Ishikawa (cell line): Measurements from ENCODE around the gene GPD2.

ENCODE experiments used
- CEBPB ChIP-seq: IDR thresholded peaks from 2 replicates; pipeline ENCODE4 v1.6.1; 2012
- EGR1 ChIP-seq: IDR thresholded peaks from 2 replicates; pipeline ENCODE4 v1.6.1; 2012
- FOXM1 ChIP-seq: IDR thresholded peaks from 2 replicates; pipeline ENCODE4 v1.6.1; 2012; ENCODE audit warnings: low read depth, borderline replicate concordance
- NFIC ChIP-seq: IDR thresholded peaks from 2 replicates; pipeline ENCODE4 v1.6.1; 2012
- RAD21 ChIP-seq: IDR thresholded peaks from 2 replicates; pipeline ENCODE4 v1.6.1; 2012; ENCODE audit warnings: low read depth
- TAF1 ChIP-seq: IDR thresholded peaks from 2 replicates; pipeline ENCODE4 v1.6.1; 2012; ENCODE audit warnings: low read depth, mild to moderate bottlenecking
- TCF12 ChIP-seq: IDR thresholded peaks from 2 replicates; pipeline ENCODE4 v1.6.1; 2012; ENCODE audit warnings: low read depth
- YY1 ChIP-seq: IDR thresholded peaks from 2 replicates; pipeline ENCODE4 v1.6.1; 2012; ENCODE audit warnings: low read depth
- ZBTB7A ChIP-seq: IDR thresholded peaks from 2 replicates; pipeline ENCODE4 v1.6.1; 2012; ENCODE audit warnings: low read depth
- TF ChIP-seq, protein P1 (sequence below): IDR thresholded peaks from 2 replicates; pipeline ENCODE4 v1.6.1; 2012; ENCODE audit warnings: low read depth, mild to moderate bottlenecking
- TF ChIP-seq, protein P2 (sequence below): IDR thresholded peaks from 2 replicates; pipeline ENCODE4 v1.6.1; 2012

DNA sequence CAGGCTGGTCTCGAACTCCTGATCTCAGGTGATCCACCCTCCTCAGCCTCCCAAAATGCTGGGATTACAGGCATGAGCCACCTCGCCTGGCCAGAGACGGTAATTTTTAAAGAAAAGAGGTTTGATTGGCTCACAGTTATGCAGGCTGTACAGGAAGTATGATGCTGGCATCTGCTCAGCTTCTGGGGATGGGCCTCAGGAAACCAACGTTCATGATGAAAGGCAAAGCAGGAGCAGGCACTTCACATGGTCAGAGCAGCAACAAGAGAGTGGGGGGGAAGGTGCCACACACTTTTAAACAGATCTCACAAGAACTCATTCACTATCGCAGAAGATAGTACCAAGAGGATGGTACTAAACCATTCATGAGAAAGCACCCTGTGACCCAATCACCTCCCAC is 38.0 kb upstream of the GPD2 start:
- TF ChIP-seq RAD21 (no peak), CEBPB (no peak), TCF12 (no peak), ZBTB7A (no peak), NFIC (no peak), YY1 (no peak), EGR1 (no peak), FOXM1 (no peak), TAF1 (no peak)
- TF ChIP-seq, protein P1, sequence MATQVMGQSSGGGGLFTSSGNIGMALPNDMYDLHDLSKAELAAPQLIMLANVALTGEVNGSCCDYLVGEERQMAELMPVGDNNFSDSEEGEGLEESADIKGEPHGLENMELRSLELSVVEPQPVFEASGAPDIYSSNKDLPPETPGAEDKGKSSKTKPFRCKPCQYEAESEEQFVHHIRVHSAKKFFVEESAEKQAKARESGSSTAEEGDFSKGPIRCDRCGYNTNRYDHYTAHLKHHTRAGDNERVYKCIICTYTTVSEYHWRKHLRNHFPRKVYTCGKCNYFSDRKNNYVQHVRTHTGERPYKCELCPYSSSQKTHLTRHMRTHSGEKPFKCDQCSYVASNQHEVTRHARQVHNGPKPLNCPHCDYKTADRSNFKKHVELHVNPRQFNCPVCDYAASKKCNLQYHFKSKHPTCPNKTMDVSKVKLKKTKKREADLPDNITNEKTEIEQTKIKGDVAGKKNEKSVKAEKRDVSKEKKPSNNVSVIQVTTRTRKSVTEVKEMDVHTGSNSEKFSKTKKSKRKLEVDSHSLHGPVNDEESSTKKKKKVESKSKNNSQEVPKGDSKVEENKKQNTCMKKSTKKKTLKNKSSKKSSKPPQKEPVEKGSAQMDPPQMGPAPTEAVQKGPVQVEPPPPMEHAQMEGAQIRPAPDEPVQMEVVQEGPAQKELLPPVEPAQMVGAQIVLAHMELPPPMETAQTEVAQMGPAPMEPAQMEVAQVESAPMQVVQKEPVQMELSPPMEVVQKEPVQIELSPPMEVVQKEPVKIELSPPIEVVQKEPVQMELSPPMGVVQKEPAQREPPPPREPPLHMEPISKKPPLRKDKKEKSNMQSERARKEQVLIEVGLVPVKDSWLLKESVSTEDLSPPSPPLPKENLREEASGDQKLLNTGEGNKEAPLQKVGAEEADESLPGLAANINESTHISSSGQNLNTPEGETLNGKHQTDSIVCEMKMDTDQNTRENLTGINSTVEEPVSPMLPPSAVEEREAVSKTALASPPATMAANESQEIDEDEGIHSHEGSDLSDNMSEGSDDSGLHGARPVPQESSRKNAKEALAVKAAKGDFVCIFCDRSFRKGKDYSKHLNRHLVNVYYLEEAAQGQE, result no peak
- TF ChIP-seq, protein P2, sequence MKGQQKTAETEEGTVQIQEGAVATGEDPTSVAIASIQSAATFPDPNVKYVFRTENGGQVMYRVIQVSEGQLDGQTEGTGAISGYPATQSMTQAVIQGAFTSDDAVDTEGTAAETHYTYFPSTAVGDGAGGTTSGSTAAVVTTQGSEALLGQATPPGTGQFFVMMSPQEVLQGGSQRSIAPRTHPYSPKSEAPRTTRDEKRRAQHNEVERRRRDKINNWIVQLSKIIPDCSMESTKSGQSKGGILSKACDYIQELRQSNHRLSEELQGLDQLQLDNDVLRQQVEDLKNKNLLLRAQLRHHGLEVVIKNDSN, result no peak
